ENCODE data around the gene GUCA2B. TPM values are rescaled to one million over a fixed set of nuclear protein-coding genes. Genes with fewer than 3 reads are reported as not detected.

The GUCA2B gene
- total RNA-seq, 4 donors from 2014 or later, result not detected

- no peaks in the 10 kb centered on the region for H3K9me3 ChIP-seq
- TF ChIP-seq CTCF (IDR thresholded peaks at IDR 0.05), result no peak
- no peak for TF ChIP-seq POLR2A (IDR thresholded peaks at IDR 0.05)
- intact Hi-C loops (cut with DNase I; ENCODE audit: low total_unique reads), result no loop called here
Observed at GRCh38 chr1:42164551-42165420, 11.6 kb downstream of the GUCA2B start, which contains the start of gene GUCA2A. Gene GUCA2A (minus strand): TSS chr1:42164745. CDS start chr1:42164712, 33 bp downstream.

DNA sequence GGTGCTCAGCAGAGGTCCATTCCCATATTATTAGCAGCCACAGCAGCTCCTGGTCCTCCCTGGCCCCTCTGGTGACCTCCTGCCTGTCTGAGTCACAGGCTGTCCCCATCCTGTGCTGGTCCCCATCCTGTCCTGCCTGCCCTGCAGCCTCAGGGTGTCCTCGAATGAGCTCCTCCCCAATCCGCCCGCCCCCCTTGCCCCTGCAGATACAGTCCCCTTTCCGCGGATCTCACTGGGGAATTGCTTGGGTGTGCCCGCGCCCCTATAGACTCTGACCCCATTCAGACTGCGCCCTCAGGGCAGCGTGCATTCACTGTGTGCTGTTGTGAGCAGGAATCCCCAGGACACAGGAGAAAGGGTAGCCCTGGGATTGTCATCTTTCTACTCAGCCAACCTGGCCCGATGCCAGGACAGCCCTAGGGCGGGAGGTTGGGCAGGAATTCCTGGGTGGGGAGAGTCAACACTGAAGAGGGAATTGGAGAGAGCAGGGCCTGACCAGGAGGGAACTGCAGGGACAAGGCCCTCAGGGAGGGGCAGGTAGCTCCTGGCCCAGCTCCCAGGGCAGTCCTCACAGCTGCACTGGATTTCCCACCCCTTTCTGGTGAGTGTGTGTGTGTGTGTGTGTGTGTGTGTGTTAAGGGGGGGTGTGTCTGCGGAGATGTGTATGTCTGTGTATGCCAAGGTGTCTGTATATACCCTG lies 12.5 kb downstream of the GUCA2B start:
- TF ChIP-seq CTCF (IDR thresholded peaks at IDR 0.05), result no peak
- no peak for TF ChIP-seq POLR2A (IDR thresholded peaks at IDR 0.05)
- Histone ChIP-seq H3K27me3 (no peaks in the 10 kb centered on the region), H3K9me3 (no peaks in the 10 kb centered on the region), H3K27ac (no peak overlapping the region), H3K36me3 (no peaks in the 10 kb centered on the region), H3K4me3 (no peak overlapping the region), H3K4me1 (no peaks in the 10 kb centered on the region)
- no peak for DNase-seq
- intact Hi-C loops (cut with DNase I; ENCODE audit: low total_unique reads), result no loop called here

More at GRCh38 chr1:42164551-42165420, 11.6 kb downstream of the GUCA2B start, which contains the start of gene GUCA2A:
- Histone ChIP-seq H3K4me1 (no peaks in the 10 kb centered on the region), H3K4me3 (no peak within 1 kb of the TSS), H3K36me3 (no peaks in the 10 kb centered on the region), H3K27ac (no peak within 1 kb of the TSS), H3K27me3 (no peaks in the 10 kb centered on the region)
- DNase-seq, result no peak

GRCh38 chr1:42167611-42168390 lies 14.6 kb downstream of the GUCA2B start:
- no peak overlapping the region for H3K27ac ChIP-seq
- H3K4me3 ChIP-seq, result no peak overlapping the region
- TF ChIP-seq CTCF (IDR thresholded peaks at IDR 0.05) (no peak), POLR2A (IDR thresholded peaks at IDR 0.05) (no peak)
- no peaks in the 10 kb centered on the region for H3K9me3 ChIP-seq
- H3K4me1 ChIP-seq, result no peaks in the 10 kb centered on the region
- intact Hi-C loops (cut with DNase I; ENCODE audit: low total_unique reads), result no loop called here
- H3K27me3 ChIP-seq, result no peaks in the 10 kb centered on the region
- H3K36me3 ChIP-seq, result no peaks in the 10 kb centered on the region
- DNase-seq, result no peak

GRCh38 chr1:42168391-42168670 lies 15.1 kb downstream of the GUCA2B start:
- no peaks in the 10 kb centered on the region for H3K27me3 ChIP-seq
- intact Hi-C loops (cut with DNase I; ENCODE audit: low total_unique reads), result no loop called here
- DNase-seq, result no peak

More at GRCh38 chr1:42168391-42168670, 15.1 kb downstream of the GUCA2B start:
- H3K9me3 ChIP-seq, result no peaks in the 10 kb centered on the region
- no peak for TF ChIP-seq POLR2A (IDR thresholded peaks at IDR 0.05)
- TF ChIP-seq CTCF (IDR thresholded peaks at IDR 0.05), result no peak
- no peak overlapping the region for H3K27ac ChIP-seq
- no peak overlapping the region for H3K4me3 ChIP-seq
- no peaks in the 10 kb centered on the region for H3K36me3 ChIP-seq
- H3K4me1 ChIP-seq, result no peaks in the 10 kb centered on the region

Measured in uterus (tissue), 4 donors.